Bronchial epithelial cell (primary cell): ENCODE measurements around the gene TNNT2. TPM values are rescaled to one million over a fixed set of nuclear protein-coding genes. Genes with fewer than 3 reads are reported as not detected.

Experiments
- DNase-seq: peaks from one replicate; pipeline ENCODE4 v3.0.0-alpha.2; 2010; ENCODE audit warnings: low read depth
- FAIRE-seq: peaks from 2 replicates; lab custom pipeline; 2011; peaks lifted over from hg19 to GRCh38; lab: Jason Lieb, UNC
- H3K27me3 ChIP-seq: 2 replicates; pipeline ENCODE4 v1.5.1; 2011; ENCODE audit warnings: low read length; ENCODE audit not compliant: control insufficient read depth, insufficient read depth
- H3K36me3 ChIP-seq: 2 replicates; pipeline ENCODE4 v1.5.1; 2011; ENCODE audit warnings: low read length; ENCODE audit not compliant: control insufficient read depth, insufficient read depth
- H3K4me3 ChIP-seq: 2 replicates; pipeline ENCODE4 v1.5.1; 2011; ENCODE audit warnings: mild to moderate bottlenecking, low read depth, low read length, control low read depth
- CTCF ChIP-seq: IDR thresholded peaks from 2 replicates; pipeline ENCODE4 v1.5.1; 2011; ENCODE audit warnings: mild to moderate bottlenecking, moderate library complexity, low read length, control low read depth, inconsistent platforms; ENCODE audit not compliant: insufficient read depth, severe bottlenecking
- total RNA-seq: library from RNA; depleted of rRNA; stranded (reverse); fragments of >200 nt; gene quantifications from 2 replicates; pipeline ENCODE4 v1.2.1, GENCODE V29; 2014

The TNNT2 gene
- total RNA-seq, 1 donor from 2014 or later: 0.26 TPM

GRCh38 chr1:201358596-201358995 is 18.9 kb downstream of the TNNT2 start:
- FAIRE-seq (peak; percentile 55), DNase-seq (peak; percentile 42)
- TF ChIP-seq CTCF: no peak
- H3K4me3 ChIP-seq: no peak overlapping the region
- no peaks in the 10 kb centered on the region for H3K27me3 ChIP-seq
- H3K36me3 ChIP-seq: no peaks in the 10 kb centered on the region

GRCh38 chr1:201357636-201358348 is 19.7 kb downstream of the TNNT2 start:
- TF ChIP-seq CTCF: no peak
- FAIRE-seq (no peak), DNase-seq (no peak)
- Histone ChIP-seq H3K4me3 (no peak overlapping the region), H3K36me3 (no peaks in the 10 kb centered on the region), H3K27me3 (no peaks in the 10 kb centered on the region)

- FAIRE-seq (no peak), DNase-seq (no peak)
- no peak for TF ChIP-seq CTCF
Measured at GRCh38 chr1:201357211-201357610, 20.3 kb downstream of the TNNT2 start.

GRCh38 chr1:201356701-201357100 is 20.8 kb downstream of the TNNT2 start:
- FAIRE-seq (peak; percentile 32), DNase-seq (no peak)
- Histone ChIP-seq H3K36me3 (no peaks in the 10 kb centered on the region), H3K4me3 (no peak overlapping the region), H3K27me3 (no peaks in the 10 kb centered on the region)
- no peak for TF ChIP-seq CTCF

More at GRCh38 chr1:201357211-201357610, 20.3 kb downstream of the TNNT2 start:
- no peaks in the 10 kb centered on the region for H3K27me3 ChIP-seq
- H3K4me3 ChIP-seq: no peak overlapping the region
- no peaks in the 10 kb centered on the region for H3K36me3 ChIP-seq

GRCh38 chr1:201356236-201356635 is 21.2 kb downstream of the TNNT2 start:
- no peak overlapping the region for H3K4me3 ChIP-seq
- no peaks in the 10 kb centered on the region for H3K27me3 ChIP-seq
- DNase-seq (no peak), FAIRE-seq (no peak)
- no peak for TF ChIP-seq CTCF
- no peaks in the 10 kb centered on the region for H3K36me3 ChIP-seq

- H3K36me3 ChIP-seq: no peaks in the 10 kb centered on the region
- FAIRE-seq (no peak), DNase-seq (no peak)
- no peak overlapping the region for H3K4me3 ChIP-seq
- H3K27me3 ChIP-seq: no peaks in the 10 kb centered on the region
- TF ChIP-seq CTCF: no peak
Measured at GRCh38 chr1:201355471-201355870, 22.0 kb downstream of the TNNT2 start.
